H1 (cell line): Measurements from ENCODE around the gene PPP1R9A. TPM values are rescaled to one million over a fixed set of nuclear protein-coding genes. Genes with fewer than 3 reads are reported as not detected.

ENCODE experiments used
- CTCF ChIA-PET: fragments of 300-600 bp; sonication (Branson Sonifier 250); formaldehyde crosslinking; loops from one replicate; lab custom pipeline; 2021; ENCODE audit not compliant: partially characterized antibody; lab: Charles Lee
- POLR2A ChIA-PET: fragments of 300-600 bp; sonication (Branson Sonifier 250); formaldehyde crosslinking; loops from one replicate; lab custom pipeline; 2021; ENCODE audit warnings: inconsistent platforms; ENCODE audit not compliant: partially characterized antibody; lab: Charles Lee
- DNase-seq, 2 experiments: peaks; one replicate each; pipeline versions ENCODE4 v3.0.0 to v3.0.0-alpha.2; 2010 to 2022; ENCODE audit warnings: low spot score in 2 of 2, low read depth in 1 of 2, mixed read lengths in 1 of 2
- FAIRE-seq: peaks from 2 replicates; lab custom pipeline; 2011; peaks lifted over from hg19 to GRCh38; lab: Jason Lieb, UNC
- H2AFZ ChIP-seq: 2 replicates; pipeline ENCODE4 v1.8.1; 2012; ENCODE audit warnings: low read length, inconsistent platforms
- H2AK5ac ChIP-seq: 2 replicates; pipeline ENCODE4 v1.6.1; 2013; ENCODE audit warnings: low read depth, low read length
- H2BK120ac ChIP-seq: replicated peaks from 2 replicates; pipeline ENCODE3; 2013; ENCODE audit warnings: low read depth, low read length, inconsistent platforms
- H2BK12ac ChIP-seq: 2 replicates; pipeline ENCODE4 v1.6.1; 2013; ENCODE audit warnings: low read depth, low read length
- H2BK15ac ChIP-seq: 2 replicates; pipeline ENCODE4 v1.6.1; 2013; ENCODE audit warnings: low read length
- H2BK20ac ChIP-seq: 2 replicates; pipeline ENCODE4 v1.6.1; 2013; ENCODE audit warnings: low read length
- H2BK5ac ChIP-seq: 2 replicates; pipeline ENCODE4 v1.6.1; 2013; ENCODE audit warnings: low read depth, low read length
- H3K14ac ChIP-seq: 2 replicates; pipeline ENCODE4 v1.6.1; 2013; ENCODE audit warnings: inconsistent platforms; ENCODE audit not compliant: insufficient read length
- H3K18ac ChIP-seq: 2 replicates; pipeline ENCODE4 v1.6.1; 2013; ENCODE audit warnings: low read length; ENCODE audit errors: extremely low read depth
- H3K23ac ChIP-seq: 2 replicates; pipeline ENCODE4 v1.6.1; 2013; ENCODE audit warnings: inconsistent platforms; ENCODE audit not compliant: insufficient read length
- H3K23me2 ChIP-seq: 2 replicates; pipeline ENCODE4 v1.6.1; 2013; ENCODE audit warnings: low read depth, low read length
- H3K27ac ChIP-seq: 2 replicates; pipeline ENCODE4 v1.6.1; 2011; ENCODE audit warnings: low read depth, low read length, inconsistent platforms
- H3K27me3 ChIP-seq, 4 experiments: replicated peaks in 1 of 4; 1 replicate in 1 of 4; 2 replicates in 3 of 4; pipeline versions ENCODE4 v1.6.1 to v1.8.1; 2011 to 2013; ENCODE audit warnings: low read length in 3 of 4, mild to moderate bottlenecking in 3 of 4, inconsistent platforms in 2 of 4, mixed read lengths in 2 of 4, moderate library complexity in 1 of 4; ENCODE audit not compliant: control insufficient read depth in 3 of 4, insufficient read depth in 3 of 4; ENCODE audit errors: extremely low read depth in 1 of 4
- H3K36me3 ChIP-seq, 4 experiments: 2 replicates each; pipeline versions ENCODE4 v1.6.1 to v1.8.1; 2011 to 2013; ENCODE audit warnings: mild to moderate bottlenecking in 4 of 4, low read length in 3 of 4, moderate library complexity in 2 of 4, control low read depth in 1 of 4, inconsistent platforms in 1 of 4; ENCODE audit not compliant: insufficient read depth in 4 of 4, control insufficient read depth in 2 of 4
- H3K4ac ChIP-seq: replicated peaks from 2 replicates; pipeline ENCODE3; 2013; ENCODE audit warnings: low read length, low read depth, mixed read lengths, inconsistent platforms; ENCODE audit not compliant: insufficient read length
- H3K4me1 ChIP-seq, 4 experiments: replicated peaks in 1 of 4; 1 replicate in 1 of 4; 2 replicates in 3 of 4; pipeline versions ENCODE4 v1.6.1 to v1.8.1; 2011 to 2013; ENCODE audit warnings: low read length in 3 of 4, inconsistent platforms in 2 of 4, mixed read lengths in 1 of 4; ENCODE audit not compliant: insufficient read depth in 4 of 4, control insufficient read depth in 3 of 4
- H3K4me2 ChIP-seq, 2 experiments: 2 replicates each; pipeline versions ENCODE4 v1.6.1 to v1.8.1; 2011 to 2013; ENCODE audit warnings: low read depth in 2 of 2, low read length in 2 of 2, control low read depth in 1 of 2, inconsistent platforms in 1 of 2, mild to moderate bottlenecking in 1 of 2; ENCODE audit not compliant: insufficient read depth in 1 of 2
- H3K4me3 ChIP-seq, 4 experiments: fragments of 200-600, 300-600 bp in 1 of 4; sonication (generic), shearing (Covaris generic), sonication (Bioruptor Twin) in 1 of 4; 2 replicates each; pipeline versions ENCODE4 v1.5.1 to v1.8.1; 2011 to 2016; ENCODE audit warnings: low read length in 4 of 4, low read depth in 3 of 4, control low read depth in 2 of 4, inconsistent platforms in 2 of 4, mild to moderate bottlenecking in 2 of 4, mixed read lengths in 1 of 4, moderate library complexity in 1 of 4; ENCODE audit not compliant: insufficient read depth in 2 of 4; ENCODE audit errors: extremely low read depth in 1 of 4
- H3K56ac ChIP-seq: replicated peaks from 2 replicates; pipeline ENCODE3; 2013; ENCODE audit warnings: low read depth, mild to moderate bottlenecking, mixed read lengths, low read length, inconsistent platforms; ENCODE audit not compliant: insufficient read length
- H3K79me1 ChIP-seq: 2 replicates; pipeline ENCODE4 v1.6.1; 2013; ENCODE audit warnings: low read depth, low read length, control low read depth
- H3K79me2 ChIP-seq, 2 experiments: 2 replicates each; pipeline versions ENCODE4 v1.6.1 to v1.8.1; 2012 to 2013; ENCODE audit warnings: low read length in 2 of 2, mild to moderate bottlenecking in 2 of 2, inconsistent platforms in 1 of 2; ENCODE audit not compliant: insufficient read depth in 2 of 2, control insufficient read depth in 1 of 2
- H3K9ac ChIP-seq, 4 experiments: replicated peaks in 1 of 4; 1 replicate in 1 of 4; 2 replicates in 3 of 4; pipeline versions ENCODE4 v1.6.1 to v1.8.1; 2011 to 2013; ENCODE audit warnings: low read depth in 3 of 4, low read length in 3 of 4, control low read depth in 2 of 4, mild to moderate bottlenecking in 2 of 4, moderate library complexity in 2 of 4, inconsistent platforms in 1 of 4; ENCODE audit errors: extremely low read depth in 1 of 4
- H3K9me3 ChIP-seq, 2 experiments: 2 replicates each; pipeline versions ENCODE4 v1.6.1 to v1.8.1; 2012 to 2013; ENCODE audit warnings: mild to moderate bottlenecking in 2 of 2, moderate library complexity in 2 of 2, control low read depth in 1 of 2, inconsistent platforms in 1 of 2, low read depth in 1 of 2, low read length in 1 of 2, mixed read lengths in 1 of 2; ENCODE audit not compliant: insufficient read depth in 2 of 2
- H4K20me1 ChIP-seq, 2 experiments: replicated peaks in 1 of 2; 2 replicates each; pipeline versions ENCODE3 to v1.8.1; 2011 to 2013; ENCODE audit warnings: inconsistent platforms in 2 of 2, low read length in 2 of 2, mild to moderate bottlenecking in 1 of 2; ENCODE audit not compliant: insufficient read depth in 2 of 2, control insufficient read depth in 1 of 2
- H4K5ac ChIP-seq: 2 replicates; pipeline ENCODE4 v1.6.1; 2013; ENCODE audit warnings: low read length, low read depth, mixed read lengths, inconsistent platforms; ENCODE audit not compliant: insufficient read length
- H4K8ac ChIP-seq: 2 replicates; pipeline ENCODE4 v1.8.0; 2013; ENCODE audit warnings: mild to moderate bottlenecking, moderate library complexity, low read length, inconsistent platforms; ENCODE audit not compliant: insufficient read depth; ENCODE audit errors: extremely low read depth
- H4K91ac ChIP-seq: replicated peaks from 2 replicates; pipeline ENCODE3; 2013; ENCODE audit warnings: low read length, mixed read lengths, inconsistent platforms; ENCODE audit not compliant: insufficient read length
- BRCA1 ChIP-seq: IDR thresholded peaks from 2 replicates; pipeline ENCODE4 v1.6.1; 2012; ENCODE audit warnings: low read depth, low read length, improper control_type of control experiment
- CBX5 ChIP-seq: fragments of 300-800, 300-1000 bp; sonication (generic); IDR thresholded peaks from 2 replicates; pipeline ENCODE4 v1.7.1; 2016; ENCODE audit warnings: antibody characterized with exemption, low read length, low read depth
- CEBPB ChIP-seq: IDR thresholded peaks from 2 replicates; pipeline ENCODE4 v1.6.1; 2012; ENCODE audit warnings: low read depth, low read length
- HDAC2 ChIP-seq, 2 experiments: fragments of 300-600 bp in 1 of 2; sonication (generic) in 1 of 2; IDR thresholded peaks; 2 replicates each; pipeline ENCODE4 v1.6.1; 2011 to 2012; ENCODE audit warnings: low read depth in 2 of 2, low read length in 2 of 2, mild to moderate bottlenecking in 2 of 2, moderate library complexity in 2 of 2, borderline replicate concordance in 1 of 2, inconsistent platforms in 1 of 2
- KDM5A ChIP-seq: fragments of 200-600 bp; IDR thresholded peaks from 2 replicates; pipeline ENCODE4 v1.7.1; 2012; ENCODE audit warnings: mild to moderate bottlenecking, low read length, inconsistent platforms, mixed read lengths
- NRF1 ChIP-seq: IDR thresholded peaks from 2 replicates; pipeline ENCODE4 v1.6.1; 2011; ENCODE audit warnings: mild to moderate bottlenecking, low read depth, low read length, improper control_type of control experiment
- PHF8 ChIP-seq: fragments of 200-600 bp; sonication (generic); conservative IDR thresholded peaks from 2 replicates; pipeline ENCODE4 v1.7.1; 2012; ENCODE audit warnings: low read depth, mild to moderate bottlenecking, inconsistent platforms, low read length, moderate library complexity
- POLR2A ChIP-seq, 2 experiments: IDR thresholded peaks; 1 replicate in 1 of 2; 2 replicates in 1 of 2; pipeline ENCODE4 v1.6.1; 2011; ENCODE audit warnings: low read depth in 2 of 2, low read length in 2 of 2, mild to moderate bottlenecking in 2 of 2; ENCODE audit errors: control extremely low read depth in 1 of 2
- RXRA ChIP-seq: IDR thresholded peaks from 2 replicates; pipeline ENCODE4 v1.6.1; 2011; ENCODE audit warnings: low read depth, mild to moderate bottlenecking, low read length, moderate library complexity; ENCODE audit not compliant: insufficient read depth
- SIN3A ChIP-seq, 2 experiments: IDR thresholded peaks in 1 of 2; conservative IDR thresholded peaks in 1 of 2; 2 replicates each; pipeline ENCODE4 v1.6.1; 2011 to 2012; ENCODE audit warnings: low read length in 2 of 2, improper control_type of control experiment in 1 of 2, low read depth in 1 of 2, mild to moderate bottlenecking in 1 of 2
- SP2 ChIP-seq: IDR thresholded peaks from 2 replicates; pipeline ENCODE4 v1.6.1; 2012; ENCODE audit warnings: mild to moderate bottlenecking, low read length, inconsistent platforms
- SP4 ChIP-seq: IDR thresholded peaks from 2 replicates; pipeline ENCODE4 v1.6.1; 2012; ENCODE audit warnings: low read length, inconsistent platforms
- TAF1 ChIP-seq: IDR thresholded peaks from 2 replicates; pipeline ENCODE4 v1.6.1; 2011; ENCODE audit warnings: mild to moderate bottlenecking, low read depth, low read length
- TBP ChIP-seq: IDR thresholded peaks from 2 replicates; pipeline ENCODE4 v1.6.1; 2011; ENCODE audit warnings: low read depth, low read length, improper control_type of control experiment
- YY1 ChIP-seq: IDR thresholded peaks from 2 replicates; pipeline ENCODE4 v1.6.1; 2011; ENCODE audit warnings: low read depth, mild to moderate bottlenecking, low read length
- polyA plus RNA-seq, 7 experiments: library from polyadenylated mRNA; depleted of rRNA in 3 of 7; stranded (reverse) in 5 of 7; unstranded in 2 of 7; fragments of >200 nt in 5 of 7; fragments of 200-250 nt in 2 of 7; gene quantifications; 1 replicate in 5 of 7; 2 replicates in 1 of 7; 4 replicates in 1 of 7; pipeline versions ENCODE4 v1.2.1 to v1.2.3, GENCODE V29; 2011 to 2013; ENCODE audit warnings: missing spikeins in 2 of 7, mixed read lengths in 2 of 7
- total RNA-seq: library from RNA; stranded (reverse); fragmentation: NEBNext Ultra II Directional; extraction: Animal tissue kit (Norgen Biotek cat#: 25700); gene quantifications from 2 replicates; pipeline ENCODE4 v1.2.1, GENCODE V29; 2021

Gene PPP1R9A
- total and polyA plus RNA-seq, 2 of the 8 experiments (the other 6 are each of a cell fraction or from before 2014, with no cell fraction given): 3.0 to 20.3 TPM

- Histone ChIP-seq H3K56ac (no peak overlapping the region), H3K4me1 (no peaks in the 10 kb centered on the region), H2AFZ (no peak overlapping the region), H3K9me3 (no peaks in the 10 kb centered on the region), H3K4me2 (no peak overlapping the region), H3K4me3 (no peak overlapping the region), H3K18ac (no peak overlapping the region), H2BK20ac (no peak overlapping the region), H3K4ac (no peak overlapping the region), H3K14ac (no peak overlapping the region), H2BK15ac (no peak overlapping the region), H2BK5ac (no peak overlapping the region), H3K9ac (no peak overlapping the region), H3K23ac (no peak overlapping the region), H3K36me3 (no peaks in the 10 kb centered on the region; a peak in 1 of 8 replicates), H3K79me1 (no peaks in the 10 kb centered on the region), H2BK120ac (no peak overlapping the region), H2AK5ac (no peak overlapping the region), H3K23me2 (no peaks in the 10 kb centered on the region), H4K91ac (no peak overlapping the region), H2BK12ac (no peak overlapping the region), H3K79me2 (peaks cover 0 to 8% of the 10 kb centered on the region in 2 experiments; a peak in 2 of 4 replicates), H4K5ac (no peak overlapping the region), H4K20me1 (no peaks in the 10 kb centered on the region), H3K27ac (no peak overlapping the region), H3K27me3 (no peaks in the 10 kb centered on the region), H4K8ac (no peak overlapping the region)
- CTCF ChIA-PET: interaction anchor here (0.5 to 1.3 kb wide), 3 partner anchors 10 to 655 kb away, joined by 4 to 5 read pairs (median 4); no protein-coding TSS in a partner anchor
- TF ChIP-seq TBP: no peak
- TF ChIP-seq HDAC2 (IDR thresholded peaks at IDR 0.05; ENCODE audit: borderline replicate concordance in 1 of 2, low read depth in 2 of 2, low read length in 2 of 2): no peak
- TF ChIP-seq RXRA: no peak
- TF ChIP-seq BRCA1: no peak
- TF ChIP-seq SIN3A (conservative IDR thresholded peaks at IDR 0.05 in 1 of 2, IDR thresholded peaks at IDR 0.05 in 1 of 2; ENCODE audit: low read depth in 1 of 2, low read length in 2 of 2): no peak
- TF ChIP-seq CBX5: no peak
- TF ChIP-seq SP4: no peak
- no peak for TF ChIP-seq CEBPB
- TF ChIP-seq POLR2A (IDR thresholded peaks at IDR 0.05; ENCODE audit: control extremely low read depth in 1 of 2, low read depth in 2 of 2, low read length in 2 of 2): no peak
- no peak for TF ChIP-seq PHF8
- TF ChIP-seq YY1: no peak
- no peak for TF ChIP-seq NRF1
- no peak for TF ChIP-seq TAF1
- TF ChIP-seq KDM5A: no peak
- TF ChIP-seq SP2: no peak
- FAIRE-seq (no peak), DNase-seq (no peak)
- POLR2A ChIA-PET: interaction anchor here (0.6 to 1.2 kb wide), 2 partner anchors 36 to 115 kb away, joined by 3 read pairs; no protein-coding TSS in a partner anchor
Measured at GRCh38 chr7:95035295-95035694, 127.9 kb downstream of the PPP1R9A start.
